Neural progenitor cell (in vitro differentiated cells): Measurements from ENCODE around the gene SCAF8.

Experiments used
- CTCF ChIP-seq: fragments of 200-600 bp; sonication (generic); IDR thresholded peaks from 2 replicates; pipeline ENCODE4 v1.5.1; 2017; ENCODE audit warnings: antibody characterized with exemption, mild to moderate bottlenecking
- EZH2 ChIP-seq: fragments of 200-600 bp; sonication (generic); IDR thresholded peaks from 2 replicates; pipeline ENCODE4 v1.6.1; 2017; ENCODE audit warnings: antibody characterized with exemption, mild to moderate bottlenecking, moderate library complexity

GRCh38 chr6:154721460-154721859 is 11.8 kb upstream of the SCAF8 start:
- TF ChIP-seq EZH2 (no peak), CTCF (no peak)
